Renal cortex interstitium (tissue), 11 donors: Measurements from ENCODE around the gene ADCY5. TPM values are rescaled to one million over a fixed set of nuclear protein-coding genes. Genes with fewer than 3 reads are reported as not detected.

Experiments used
- DNase-seq, 11 donors: peaks; one replicate each; pipeline ENCODE4 v3.0.0-alpha.2; 2013; ENCODE audit warnings: low read depth in 9 of 11, low spot score in 4 of 11; ENCODE audit errors: extremely low read depth in 1 of 11
- polyA plus RNA-seq, 3 donors: library from polyadenylated mRNA; unstranded; fragments of 120-200 nt; gene quantifications; one replicate each; pipeline ENCODE4 v1.2.1, GENCODE V29; 2013; ENCODE audit not compliant: insufficient read length in 3 of 3

Gene ADCY5
- polyA plus RNA-seq, 3 donors, result 10.0 to 11.7 (median 10.9) TPM

GRCh38 chr3:123287962-123288302, 161.0 kb downstream of the ADCY5 start:
- DNase-seq, result no peak

- no peak for DNase-seq
Observed at GRCh38 chr3:123287051-123287961, 161.6 kb downstream of the ADCY5 start.

DNA sequence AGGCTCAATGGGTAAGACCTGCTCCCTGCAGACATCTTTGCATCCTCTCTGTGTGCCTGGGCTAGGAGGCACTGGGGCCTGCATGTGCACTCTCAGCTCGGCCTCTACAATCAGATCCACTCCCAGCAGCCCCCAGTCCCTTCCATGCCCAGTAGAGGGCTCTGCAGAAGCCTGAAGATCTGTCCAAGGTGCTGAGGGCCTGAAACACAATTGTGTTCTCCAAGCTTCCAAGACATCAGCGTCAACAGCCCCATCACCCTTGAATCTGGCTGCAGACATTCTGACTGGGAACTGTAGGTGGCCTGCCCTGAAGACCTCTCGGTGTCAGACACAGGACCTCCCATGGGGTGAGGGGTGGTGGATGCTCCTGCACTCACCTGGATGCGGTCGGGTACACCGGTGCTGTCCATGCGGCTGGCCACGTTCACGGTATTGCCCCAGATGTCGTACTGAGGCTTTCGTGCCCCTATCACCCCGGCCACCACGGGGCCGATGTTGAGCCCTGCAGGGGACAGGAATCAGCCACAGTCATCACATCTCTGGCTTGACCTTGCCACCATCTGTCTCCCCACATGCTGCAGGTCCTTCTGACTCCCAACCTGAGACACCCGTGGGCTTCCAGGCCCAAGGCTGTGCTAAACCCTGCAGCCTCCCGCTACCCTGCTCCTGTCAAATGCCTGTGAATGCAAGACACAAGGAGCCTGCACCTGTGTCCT, 162.4 kb downstream of the ADCY5 start:
- peak; percentile 17 to 52 (median 36) for DNase-seq

GRCh38 chr3:123285931-123286307, 163.0 kb downstream of the ADCY5 start:
- DNase-seq, result no peak

DNA sequence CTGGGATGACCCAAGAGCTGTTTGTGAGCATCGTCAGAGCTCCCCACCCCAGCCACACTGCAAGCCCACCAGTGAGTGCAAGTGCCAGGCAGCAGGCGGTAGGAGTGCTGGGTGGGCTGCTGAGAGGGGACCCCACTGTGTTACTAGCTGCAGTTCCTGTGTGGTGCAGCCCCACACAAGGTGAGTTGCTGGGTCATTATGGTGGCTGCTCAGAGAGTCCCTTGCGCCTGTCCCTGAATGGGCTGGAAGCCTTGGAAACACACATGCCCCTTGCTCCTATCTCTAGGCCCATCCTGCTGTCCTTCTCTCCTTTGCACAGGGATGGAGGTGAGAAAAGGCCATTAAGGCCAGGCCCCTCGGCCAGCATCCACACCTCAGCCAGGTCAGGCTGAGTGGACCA, 163.4 kb downstream of the ADCY5 start:
- DNase-seq, result no peak

- DNase-seq, result no peak
Observed at GRCh38 chr3:123285066-123285465, 163.8 kb downstream of the ADCY5 start.

GRCh38 chr3:123284399-123285010, 164.4 kb downstream of the ADCY5 start:
- DNase-seq, result no peak

GRCh38 chr3:123283657-123284398, 165.1 kb downstream of the ADCY5 start:
- no peak for DNase-seq

GRCh38 chr3:123283074-123283473, 165.8 kb downstream of the ADCY5 start:
- no peak for DNase-seq

- no peak for DNase-seq
Observed at GRCh38 chr3:123282461-123282860, 166.4 kb downstream of the ADCY5 start.

GRCh38 chr3:123281929-123282328, 167.0 kb downstream of the ADCY5 start:
- DNase-seq, result no peak

DNA sequence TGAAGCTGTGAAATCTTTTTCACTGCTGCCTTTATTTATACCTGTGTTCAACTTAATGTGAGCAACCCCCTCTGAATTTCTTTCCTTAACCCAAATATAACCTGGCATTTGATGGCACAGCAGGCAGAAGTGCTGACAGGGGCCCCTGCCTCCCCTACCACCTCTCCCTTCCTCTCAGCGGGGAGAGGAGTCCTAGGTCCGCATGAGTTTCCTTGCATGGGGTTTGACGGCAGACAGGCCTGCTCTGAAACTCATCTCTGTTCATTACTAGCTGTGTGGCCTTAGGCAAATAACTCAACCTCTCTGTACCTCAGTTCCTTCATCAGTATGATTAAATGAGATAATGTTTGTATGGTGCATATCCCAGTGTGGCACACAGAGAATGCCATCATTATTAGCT, 167.5 kb downstream of the ADCY5 start:
- no peak for DNase-seq

- no peak for DNase-seq
Observed at GRCh38 chr3:123279121-123279520, 169.8 kb downstream of the ADCY5 start.

GRCh38 chr3:123278446-123278845, 170.4 kb downstream of the ADCY5 start:
- DNase-seq, result no peak

GRCh38 chr3:123277106-123277505, 171.8 kb downstream of the ADCY5 start:
- no peak for DNase-seq

DNA sequence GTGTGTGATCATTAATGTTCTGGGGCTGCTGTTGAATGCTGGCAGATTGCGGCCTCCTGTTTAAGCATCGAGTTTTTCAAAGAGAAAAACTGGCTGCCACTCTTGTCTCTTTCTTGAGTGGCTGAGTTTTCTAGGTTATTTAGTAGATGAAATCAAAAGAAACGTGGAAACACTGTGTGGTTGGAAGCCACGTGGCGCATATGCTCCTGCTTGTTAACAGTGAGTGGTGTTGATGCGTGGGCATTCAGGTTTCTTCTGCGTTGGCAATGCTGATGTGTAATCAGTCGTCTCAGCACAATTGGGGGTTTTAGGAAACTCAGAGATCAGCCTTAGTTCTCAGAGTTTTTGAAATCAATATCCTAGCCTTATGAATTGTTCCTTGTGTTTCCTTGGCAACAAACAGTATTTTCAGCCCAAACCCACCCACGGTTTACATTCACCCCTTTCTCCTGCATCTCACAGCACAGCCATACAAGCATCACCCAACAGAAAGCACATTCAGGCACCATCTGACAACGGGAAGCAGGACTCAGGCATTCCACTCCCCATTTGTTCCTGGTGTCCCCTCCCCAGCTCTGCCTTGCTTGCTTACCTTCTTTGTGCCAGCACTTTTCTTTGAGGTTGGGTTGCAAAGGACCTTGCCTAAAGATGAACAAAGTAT, 172.4 kb downstream of the ADCY5 start:
- no peak for DNase-seq

- no peak for DNase-seq
Observed at GRCh38 chr3:123275691-123276090, 173.2 kb downstream of the ADCY5 start.

GRCh38 chr3:123272547-123272946, 176.3 kb downstream of the ADCY5 start:
- DNase-seq, result no peak
